ENCODE measurements around the gene CDKN3. TPM values are rescaled to one million over a fixed set of nuclear protein-coding genes. Genes with fewer than 3 reads are reported as not detected.
"Not testable (repeated sequence)": the region's sequence is repeated elsewhere in the genome, so short reads cannot be mapped to it uniquely, and the experiment has no call there.

Gene CDKN3
- polyA plus RNA-seq, 4 donors: 2.2 to 56.3 (median 13.2) TPM

GRCh38 chr14:54457609-54457996, 60.8 kb downstream of the CDKN3 start:
- 12 to 59% (median 31%) methylated on average over 3 of the region's 3 CpGs for WGBS, 3 donors
- no peaks in the 10 kb centered on the region for H3K36me3 ChIP-seq (ENCODE audit: control insufficient read depth in 3 of 3, insufficient read depth in 2 of 3, low read depth in 1 of 3, low read length in 3 of 3)
- H3K27ac ChIP-seq (ENCODE audit: low read depth in 1 of 3, low read length in 2 of 3): no peak overlapping the region
- no peaks in the 10 kb centered on the region for H3K4me1 ChIP-seq (ENCODE audit: control insufficient read depth in 3 of 3, insufficient read depth in 2 of 3, low read depth in 1 of 3, low read length in 2 of 3)
- FAIRE-seq: no peak
- H3K4me3 ChIP-seq (ENCODE audit: low read depth in 1 of 3, low read length in 3 of 3): no peak overlapping the region
- peaks cover 0 to 15% of the 10 kb centered on the region in 2 donors for H3K9me3 ChIP-seq (ENCODE audit: control insufficient read depth in 2 of 2, insufficient read depth in 1 of 2, low read depth in 1 of 2, low read length in 1 of 2)
- H3K27me3 ChIP-seq (ENCODE audit: control insufficient read depth in 3 of 3, insufficient read depth in 3 of 3, low read length in 3 of 3): no peaks in the 10 kb centered on the region
- peak in 1 of 2 donors; percentile 13 for DNase-seq

DNA sequence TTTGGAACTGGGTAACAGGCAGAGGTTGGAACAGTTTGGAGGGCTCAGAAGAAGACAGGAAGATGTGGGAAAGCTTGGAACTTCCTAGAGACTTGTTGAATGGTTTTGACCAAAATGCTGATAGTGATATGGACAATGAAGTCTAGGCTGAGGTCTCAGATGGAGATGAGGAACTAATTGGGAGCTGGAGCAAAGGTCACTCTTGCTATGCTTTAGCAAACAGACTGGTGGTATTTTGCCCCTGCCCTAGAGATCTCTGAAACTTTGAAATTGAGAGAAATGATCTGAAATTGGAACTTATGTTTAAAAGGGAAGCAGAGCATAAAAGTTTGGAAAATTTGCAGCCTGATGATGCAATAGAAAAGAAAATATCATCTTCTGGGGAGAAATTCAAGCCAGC, 61.7 kb downstream of the CDKN3 start:
- H3K4me1 ChIP-seq (ENCODE audit: control insufficient read depth in 3 of 3, insufficient read depth in 2 of 3, low read depth in 1 of 3, low read length in 2 of 3); H3K4me3 ChIP-seq (ENCODE audit: low read depth in 1 of 3, low read length in 3 of 3); H3K27ac ChIP-seq (ENCODE audit: low read depth in 1 of 3, low read length in 2 of 3); H3K36me3 ChIP-seq (ENCODE audit: control insufficient read depth in 3 of 3, insufficient read depth in 2 of 3, low read depth in 1 of 3, low read length in 3 of 3); H3K27me3 ChIP-seq (ENCODE audit: control insufficient read depth in 3 of 3, insufficient read depth in 3 of 3, low read length in 3 of 3); FAIRE-seq; DNase-seq: not testable (repeated sequence)
- H3K9me3 ChIP-seq (ENCODE audit: control insufficient read depth in 2 of 2, insufficient read depth in 1 of 2, low read depth in 1 of 2, low read length in 1 of 2): peaks cover 0 to 15% of the 10 kb centered on the region in 2 donors

DNA sequence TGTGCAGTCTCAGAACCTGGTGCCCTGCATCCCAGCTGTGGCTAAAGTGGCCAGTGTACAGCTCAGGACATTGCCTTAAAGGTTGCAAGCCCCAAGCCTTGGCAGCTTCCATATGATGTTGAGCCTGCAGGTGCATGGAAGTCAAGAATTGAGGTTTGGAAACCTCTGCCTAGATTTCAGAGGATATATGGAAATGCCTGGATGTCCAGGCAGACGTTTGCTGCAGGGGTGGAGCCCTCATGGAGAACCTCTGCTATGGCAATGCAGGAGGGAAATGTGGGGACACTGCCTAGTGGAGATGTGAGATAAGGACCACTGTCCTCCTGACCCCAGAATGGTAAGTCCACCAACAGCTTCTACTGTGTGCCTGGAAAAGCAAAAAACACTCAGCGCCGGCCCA, 62.3 kb downstream of the CDKN3 start:
- FAIRE-seq (no peak), DNase-seq (no peak)
- H3K4me1 ChIP-seq (ENCODE audit: control insufficient read depth in 3 of 3, insufficient read depth in 2 of 3, low read depth in 1 of 3, low read length in 2 of 3): no peaks in the 10 kb centered on the region
- no peak overlapping the region for H3K4me3 ChIP-seq (ENCODE audit: low read depth in 1 of 3, low read length in 3 of 3)
- H3K27me3 ChIP-seq (ENCODE audit: control insufficient read depth in 3 of 3, insufficient read depth in 3 of 3, low read length in 3 of 3): no peaks in the 10 kb centered on the region
- no peaks in the 10 kb centered on the region for H3K36me3 ChIP-seq (ENCODE audit: control insufficient read depth in 3 of 3, insufficient read depth in 2 of 3, low read depth in 1 of 3, low read length in 3 of 3)
- peaks cover 0 to 15% of the 10 kb centered on the region in 2 donors for H3K9me3 ChIP-seq (ENCODE audit: control insufficient read depth in 2 of 2, insufficient read depth in 1 of 2, low read depth in 1 of 2, low read length in 1 of 2)
- no peak overlapping the region for H3K27ac ChIP-seq (ENCODE audit: low read depth in 1 of 3, low read length in 2 of 3)
- WGBS, 3 donors: 86 to 97% (median 86%) methylated on average over 3 of the region's 3 CpGs

DNA sequence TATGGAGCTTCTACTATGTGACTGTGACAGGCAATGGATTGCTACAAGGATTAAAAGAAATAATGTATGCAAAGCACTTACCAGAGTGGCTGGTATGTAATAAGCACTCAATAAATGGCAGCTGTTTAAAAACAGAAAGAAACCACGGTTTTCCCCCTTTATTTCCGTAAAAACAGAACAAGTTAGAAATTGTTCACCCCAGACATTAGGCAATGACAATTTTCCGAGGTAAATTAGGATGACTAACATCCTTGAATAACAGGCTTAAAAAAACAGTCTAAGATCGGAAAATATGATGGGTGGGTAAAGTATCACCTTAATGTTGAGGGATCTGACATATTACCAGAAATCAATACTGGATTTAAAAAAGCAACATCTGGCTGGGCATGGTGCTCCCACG, 65.2 kb downstream of the CDKN3 start:
- Histone ChIP-seq H3K4me1 (ENCODE audit: control insufficient read depth in 3 of 3, insufficient read depth in 2 of 3, low read depth in 1 of 3, low read length in 2 of 3) (no peaks in the 10 kb centered on the region), H3K9me3 (ENCODE audit: control insufficient read depth in 2 of 2, insufficient read depth in 1 of 2, low read depth in 1 of 2, low read length in 1 of 2) (peaks cover 0 to 15% of the 10 kb centered on the region in 2 donors), H3K27me3 (ENCODE audit: control insufficient read depth in 3 of 3, insufficient read depth in 3 of 3, low read length in 3 of 3) (no peaks in the 10 kb centered on the region), H3K27ac (ENCODE audit: low read depth in 1 of 3, low read length in 2 of 3) (no peak overlapping the region), H3K4me3 (ENCODE audit: low read depth in 1 of 3, low read length in 3 of 3) (no peak overlapping the region), H3K36me3 (ENCODE audit: control insufficient read depth in 3 of 3, insufficient read depth in 2 of 3, low read depth in 1 of 3, low read length in 3 of 3) (no peaks in the 10 kb centered on the region)
- FAIRE-seq (no peak), DNase-seq (no peak)
- WGBS, 3 donors: 71 to 79% (median 79%) methylated on average over 5 of the region's 5 CpGs

GRCh38 chr14:54465654-54466053, 68.8 kb downstream of the CDKN3 start:
- DNase-seq: no peak
- Histone ChIP-seq H3K4me3 (ENCODE audit: low read depth in 1 of 3, low read length in 3 of 3) (no peak overlapping the region), H3K9me3 (ENCODE audit: control insufficient read depth in 2 of 2, insufficient read depth in 1 of 2, low read depth in 1 of 2, low read length in 1 of 2) (no peaks in the 10 kb centered on the region), H3K36me3 (ENCODE audit: control insufficient read depth in 3 of 3, insufficient read depth in 2 of 3, low read depth in 1 of 3, low read length in 3 of 3) (no peaks in the 10 kb centered on the region), H3K27me3 (ENCODE audit: control insufficient read depth in 3 of 3, insufficient read depth in 3 of 3, low read length in 3 of 3) (no peaks in the 10 kb centered on the region), H3K4me1 (ENCODE audit: control insufficient read depth in 3 of 3, insufficient read depth in 2 of 3, low read depth in 1 of 3, low read length in 2 of 3) (no peaks in the 10 kb centered on the region), H3K27ac (ENCODE audit: low read depth in 1 of 3, low read length in 2 of 3) (no peak overlapping the region)
- no peak for FAIRE-seq
- WGBS, 3 donors: 81 to 91% (median 83%) methylated on average over 4 of the region's 4 CpGs

DNA sequence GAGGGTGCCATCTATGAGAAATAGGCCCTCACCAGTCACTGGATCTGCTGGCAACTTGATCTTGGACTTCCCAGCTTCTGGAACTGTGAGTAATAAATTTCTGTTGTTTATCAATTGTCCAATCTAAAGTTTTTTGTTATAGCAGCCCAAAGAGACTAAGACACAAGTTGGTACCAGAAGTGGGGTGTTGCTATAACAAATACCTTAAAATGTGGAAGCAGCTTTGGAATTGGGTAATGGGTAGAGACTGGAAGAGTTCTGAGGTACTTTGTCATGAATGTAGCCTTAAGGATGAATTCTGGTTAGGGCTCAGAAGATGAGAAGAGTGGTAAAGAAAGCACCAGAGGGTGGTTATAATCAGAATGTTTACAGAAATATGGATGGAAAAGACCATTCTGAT, 70.5 kb downstream of the CDKN3 start:
- no peak for FAIRE-seq
- Histone ChIP-seq H3K4me1 (ENCODE audit: control insufficient read depth in 3 of 3, insufficient read depth in 2 of 3, low read depth in 1 of 3, low read length in 2 of 3) (no peaks in the 10 kb centered on the region), H3K9me3 (ENCODE audit: control insufficient read depth in 2 of 2, insufficient read depth in 1 of 2, low read depth in 1 of 2, low read length in 1 of 2) (no peaks in the 10 kb centered on the region), H3K27me3 (ENCODE audit: control insufficient read depth in 3 of 3, insufficient read depth in 3 of 3, low read length in 3 of 3) (no peaks in the 10 kb centered on the region), H3K27ac (ENCODE audit: low read depth in 1 of 3, low read length in 2 of 3) (no peak overlapping the region), H3K36me3 (ENCODE audit: control insufficient read depth in 3 of 3, insufficient read depth in 2 of 3, low read depth in 1 of 3, low read length in 3 of 3) (no peaks in the 10 kb centered on the region), H3K4me3 (ENCODE audit: low read depth in 1 of 3, low read length in 3 of 3) (peak overlapping the region in 1 of 3 donors; percentile 4)
- no peak for DNase-seq

Other genes with a start within 250 kb of the CDKN3 start
- 100 to 1,000 TPM in 3 of 4 donors, 10 to 100 TPM in 1; 70.7 to 203 (median 163) TPM for gene CNIH1, start 44.4 kb downstream of the CDKN3 start, polyA plus RNA-seq
- 10 to 100 TPM; 25.9 to 51.6 (median 33.5) TPM for gene GMFB, start 92.0 kb downstream of the CDKN3 start, polyA plus RNA-seq
- 10 to 100 TPM; 11.9 to 16.5 (median 15.6) TPM for gene CGRRF1, start 112.9 kb downstream of the CDKN3 start, polyA plus RNA-seq
- 1 to 10 TPM; 2.7 to 9.6 (median 3.5) TPM for gene SAMD4A, start 170.1 kb downstream of the CDKN3 start, polyA plus RNA-seq

Data from small intestine (tissue), 7 donors.